Measurements from ENCODE around the gene TNFRSF9.

DNA sequence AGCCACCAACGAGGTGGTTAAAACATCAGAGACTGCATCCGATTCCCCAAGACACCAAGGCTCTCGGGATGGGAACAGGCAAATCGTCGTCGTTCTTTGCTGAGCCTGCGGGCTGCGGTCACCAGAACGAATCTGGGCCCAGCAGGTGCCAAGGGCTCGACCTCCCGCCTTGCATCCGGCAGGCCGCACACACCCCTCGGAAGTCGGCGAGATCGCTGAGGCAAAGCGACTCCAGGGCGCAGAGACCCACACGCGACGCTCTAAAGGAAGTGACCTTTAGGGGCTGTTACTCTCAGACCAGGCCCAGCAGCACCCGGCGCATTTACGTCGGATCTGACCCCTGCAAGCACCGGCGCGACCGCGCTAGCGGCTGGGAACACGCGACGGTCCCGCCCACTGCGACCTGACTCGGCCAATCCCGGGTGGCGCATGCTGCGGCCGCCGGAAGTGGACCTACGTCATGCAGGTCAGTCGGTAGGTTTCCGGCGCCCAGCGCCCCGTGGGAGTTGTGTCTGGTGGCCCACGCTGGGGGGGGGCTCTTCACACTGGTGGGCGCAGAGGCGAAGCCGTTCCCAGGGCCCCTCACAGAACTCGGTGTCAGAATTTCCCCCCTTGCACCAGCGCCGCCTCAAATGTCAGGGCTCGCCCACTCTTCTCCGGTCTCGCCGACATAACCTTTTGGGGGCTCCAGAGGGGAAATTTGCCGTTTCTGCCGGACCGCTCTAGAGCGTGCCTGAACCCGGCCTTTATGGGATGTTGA lies 13.4 kb upstream of the TNFRSF9 start:
- TF ChIP-seq, protein P1, sequence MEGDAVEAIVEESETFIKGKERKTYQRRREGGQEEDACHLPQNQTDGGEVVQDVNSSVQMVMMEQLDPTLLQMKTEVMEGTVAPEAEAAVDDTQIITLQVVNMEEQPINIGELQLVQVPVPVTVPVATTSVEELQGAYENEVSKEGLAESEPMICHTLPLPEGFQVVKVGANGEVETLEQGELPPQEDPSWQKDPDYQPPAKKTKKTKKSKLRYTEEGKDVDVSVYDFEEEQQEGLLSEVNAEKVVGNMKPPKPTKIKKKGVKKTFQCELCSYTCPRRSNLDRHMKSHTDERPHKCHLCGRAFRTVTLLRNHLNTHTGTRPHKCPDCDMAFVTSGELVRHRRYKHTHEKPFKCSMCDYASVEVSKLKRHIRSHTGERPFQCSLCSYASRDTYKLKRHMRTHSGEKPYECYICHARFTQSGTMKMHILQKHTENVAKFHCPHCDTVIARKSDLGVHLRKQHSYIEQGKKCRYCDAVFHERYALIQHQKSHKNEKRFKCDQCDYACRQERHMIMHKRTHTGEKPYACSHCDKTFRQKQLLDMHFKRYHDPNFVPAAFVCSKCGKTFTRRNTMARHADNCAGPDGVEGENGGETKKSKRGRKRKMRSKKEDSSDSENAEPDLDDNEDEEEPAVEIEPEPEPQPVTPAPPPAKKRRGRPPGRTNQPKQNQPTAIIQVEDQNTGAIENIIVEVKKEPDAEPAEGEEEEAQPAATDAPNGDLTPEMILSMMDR (IDR thresholded peaks at IDR 0.05; ENCODE audit: low read length) = no peak
- TF ChIP-seq EZH2 (IDR thresholded peaks at IDR 0.05; ENCODE audit: borderline replicate concordance, low read length) = no peak
